ENCODE measurements around the gene ME1.

DNA sequence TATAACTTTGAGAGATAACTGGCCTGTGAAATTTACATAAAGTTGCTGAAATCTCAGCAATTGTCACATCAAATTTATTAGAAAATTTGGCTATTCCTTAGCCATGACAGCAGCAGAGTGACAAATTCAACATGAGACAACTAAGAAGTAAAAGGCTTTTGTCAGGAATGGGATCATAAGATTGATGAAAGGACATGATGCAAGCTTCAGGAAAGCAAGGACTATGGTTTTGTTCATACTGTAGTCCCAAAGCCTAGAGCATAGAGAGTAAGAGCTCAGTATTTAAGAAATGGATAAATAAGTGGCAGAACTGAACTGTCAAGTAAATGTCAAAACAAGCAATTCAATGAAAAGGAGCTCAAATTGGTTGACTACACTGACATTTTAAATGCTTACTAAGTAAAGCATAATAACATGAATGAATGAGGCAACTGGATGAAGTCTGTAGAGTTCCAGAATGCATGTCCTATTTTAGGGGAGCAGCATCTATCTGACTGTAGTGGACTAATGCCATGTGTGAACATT is 250.4 kb downstream of the ME1 start:
- TF ChIP-seq POLR2A (IDR thresholded peaks at IDR 0.05; ENCODE audit: low read length), result no peak
- no peak for TF ChIP-seq GATA1 (IDR thresholded peaks at IDR 0.05; ENCODE audit: low read depth, low read length)
